ENCODE results near the gene FBLIM1.

The FBLIM1 gene

DNA sequence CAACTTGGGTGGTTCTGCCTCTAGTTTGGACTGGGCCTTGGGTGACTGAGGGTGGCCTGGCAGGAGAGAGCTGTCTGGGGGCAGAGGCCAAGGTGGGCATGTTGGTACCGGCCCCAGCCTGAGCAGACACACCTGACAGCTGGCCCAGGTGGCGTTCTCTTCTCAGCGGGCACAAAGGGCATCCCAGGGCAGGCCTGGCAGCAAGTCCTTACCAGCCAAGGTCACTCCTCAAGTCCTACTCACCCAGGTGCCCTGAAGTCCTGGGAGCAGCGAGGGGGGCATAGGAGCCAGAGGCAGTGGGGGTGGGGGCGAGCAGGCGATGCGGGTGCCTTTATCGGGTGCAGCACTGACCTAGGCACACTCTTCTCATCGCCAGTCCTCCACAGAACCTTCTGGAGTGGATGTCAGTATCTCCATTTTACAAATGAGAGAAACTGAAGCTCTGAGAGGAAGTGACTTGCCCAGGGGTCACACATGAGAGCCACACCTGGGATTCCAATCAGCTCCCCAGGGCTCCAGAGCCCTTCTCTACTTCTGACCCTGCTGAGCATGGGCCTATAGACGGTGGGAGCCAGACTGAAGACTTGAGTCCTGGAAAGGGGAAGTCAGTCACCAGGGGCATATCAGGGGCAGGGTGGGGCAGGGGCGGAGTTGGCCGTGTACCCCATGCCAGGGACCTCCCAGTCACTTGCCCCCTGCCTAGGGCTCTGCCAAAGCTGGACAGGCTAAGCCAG, 23.1 kb upstream of the FBLIM1 start:
- no peaks in the 10 kb centered on the region for H3K27me3 ChIP-seq (replicated peaks in 2 of 5; ENCODE audit: control insufficient read depth in 4 of 5, insufficient read depth in 5 of 5, low read length in 4 of 5)
- H3K4me3 ChIP-seq (ENCODE audit: control insufficient read depth in 1 of 7, extremely low read depth in 1 of 7, insufficient read depth in 4 of 7, low read depth in 2 of 7, low read length in 6 of 7): no peak overlapping the region
- POLR2A ChIA-PET: no interaction called here
- H3K27ac ChIP-seq (ENCODE audit: insufficient read depth in 1 of 2, low read depth in 1 of 2, low read length in 2 of 2, poor library complexity in 1 of 2, severe bottlenecking in 2 of 2): no peak overlapping the region
- H3K9me3 ChIP-seq (ENCODE audit: control extremely low read depth in 1 of 5, control insufficient read depth in 4 of 5, insufficient read depth in 2 of 5, low read depth in 1 of 5, low read length in 4 of 5): no peaks in the 10 kb centered on the region
- CTCF ChIA-PET: no interaction called here
- 59% methylated on average over 7 of the region's 12 CpGs for WGBS (ENCODE audit: insufficient coverage)
- DNase-seq: peak; percentile 18 to 63 (median 52)
- peaks cover 0 to 3% (median 0%) of the 10 kb centered on the region in 4 experiments for H3K4me1 ChIP-seq (ENCODE audit: control extremely low read depth in 1 of 4, control insufficient read depth in 4 of 4, insufficient read depth in 4 of 4, low read length in 3 of 4)
- H3K36me3 ChIP-seq (ENCODE audit: control insufficient read depth in 4 of 4, insufficient read depth in 4 of 4, low read length in 3 of 4): peaks cover under 1 to 47% (median 30%) of the 10 kb centered on the region in 4 experiments

GRCh38 chr1:15736038-15736891, 22.3 kb upstream of the FBLIM1 start, which contains the start of gene SLC25A34:
Gene SLC25A34 (plus strand): TSS chr1:15736258. CDS start chr1:15736486, 228 bp downstream.
- CTCF ChIA-PET: interaction anchor here (6.9 kb wide), 1 partner anchor 142 kb away, joined by 69 read pairs; no protein-coding TSS in a partner anchor
- Histone ChIP-seq H3K27me3 (replicated peaks in 2 of 5; ENCODE audit: control insufficient read depth in 4 of 5, insufficient read depth in 5 of 5, low read length in 4 of 5) (no peaks in the 10 kb centered on the region), H3K4me3 (ENCODE audit: control insufficient read depth in 1 of 7, extremely low read depth in 1 of 7, insufficient read depth in 4 of 7, low read depth in 2 of 7, low read length in 6 of 7) (no peak within 1 kb of the TSS), H3K36me3 (ENCODE audit: control insufficient read depth in 4 of 4, insufficient read depth in 4 of 4, low read length in 3 of 4) (peaks cover 0 to 39% (median 22%) of the 10 kb centered on the region in 4 experiments), H3K27ac (ENCODE audit: insufficient read depth in 1 of 2, low read depth in 1 of 2, low read length in 2 of 2, poor library complexity in 1 of 2, severe bottlenecking in 2 of 2) (no peak within 1 kb of the TSS), H3K4me1 (ENCODE audit: control extremely low read depth in 1 of 4, control insufficient read depth in 4 of 4, insufficient read depth in 4 of 4, low read length in 3 of 4) (peaks cover 0 to 3% (median 0%) of the 10 kb centered on the region in 4 experiments), H3K9me3 (ENCODE audit: control extremely low read depth in 1 of 5, control insufficient read depth in 4 of 5, insufficient read depth in 2 of 5, low read depth in 1 of 5, low read length in 4 of 5) (no peaks in the 10 kb centered on the region)
- POLR2A ChIA-PET: interaction anchor here (0.7 kb wide), 1 partner anchor 180 kb away, joined by 3 read pairs; no protein-coding TSS in a partner anchor
- 98% methylated on average over 26 of the region's 35 CpGs for WGBS (ENCODE audit: insufficient coverage)
- no peak for DNase-seq

GRCh38 chr1:15736892-15737261, 21.7 kb upstream of the FBLIM1 start:
- DNase-seq: no peak
- H3K4me3 ChIP-seq (ENCODE audit: control insufficient read depth in 1 of 7, extremely low read depth in 1 of 7, insufficient read depth in 4 of 7, low read depth in 2 of 7, low read length in 6 of 7): no peak overlapping the region
- no peaks in the 10 kb centered on the region for H3K9me3 ChIP-seq (ENCODE audit: control extremely low read depth in 1 of 5, control insufficient read depth in 4 of 5, insufficient read depth in 2 of 5, low read depth in 1 of 5, low read length in 4 of 5)
- H3K27me3 ChIP-seq (replicated peaks in 2 of 5; ENCODE audit: control insufficient read depth in 4 of 5, insufficient read depth in 5 of 5, low read length in 4 of 5): no peaks in the 10 kb centered on the region
- WGBS (ENCODE audit: insufficient coverage): 80% methylated on average over 5 of the region's 6 CpGs
- CTCF ChIA-PET: interaction anchor here (6.9 kb wide), 1 partner anchor 142 kb away, joined by 69 read pairs; no protein-coding TSS in a partner anchor
- H3K4me1 ChIP-seq (ENCODE audit: control extremely low read depth in 1 of 4, control insufficient read depth in 4 of 4, insufficient read depth in 4 of 4, low read length in 3 of 4): peaks cover 0 to 3% (median 1%) of the 10 kb centered on the region in 4 experiments
- no peak overlapping the region for H3K27ac ChIP-seq (ENCODE audit: insufficient read depth in 1 of 2, low read depth in 1 of 2, low read length in 2 of 2, poor library complexity in 1 of 2, severe bottlenecking in 2 of 2)
- POLR2A ChIA-PET: interaction anchor here (0.7 kb wide), 2 partner anchors 97 to 180 kb away, joined by 3 read pairs; no protein-coding TSS in a partner anchor
- peaks cover 0 to 33% (median 17%) of the 10 kb centered on the region in 4 experiments for H3K36me3 ChIP-seq (ENCODE audit: control insufficient read depth in 4 of 4, insufficient read depth in 4 of 4, low read length in 3 of 4)

- Histone ChIP-seq H3K9me3 (ENCODE audit: control extremely low read depth in 1 of 5, control insufficient read depth in 4 of 5, insufficient read depth in 2 of 5, low read depth in 1 of 5, low read length in 4 of 5) (no peaks in the 10 kb centered on the region), H3K36me3 (ENCODE audit: control insufficient read depth in 4 of 4, insufficient read depth in 4 of 4, low read length in 3 of 4) (peaks cover 0 to 25% (median 13%) of the 10 kb centered on the region in 4 experiments), H3K27me3 (replicated peaks in 2 of 5; ENCODE audit: control insufficient read depth in 4 of 5, insufficient read depth in 5 of 5, low read length in 4 of 5) (no peaks in the 10 kb centered on the region), H3K4me3 (ENCODE audit: control insufficient read depth in 1 of 7, extremely low read depth in 1 of 7, insufficient read depth in 4 of 7, low read depth in 2 of 7, low read length in 6 of 7) (no peak overlapping the region), H3K27ac (ENCODE audit: insufficient read depth in 1 of 2, low read depth in 1 of 2, low read length in 2 of 2, poor library complexity in 1 of 2, severe bottlenecking in 2 of 2) (no peak overlapping the region), H3K4me1 (ENCODE audit: control extremely low read depth in 1 of 4, control insufficient read depth in 4 of 4, insufficient read depth in 4 of 4, low read length in 3 of 4) (peaks cover 0 to 3% (median 1%) of the 10 kb centered on the region in 4 experiments)
- ChIA-PET POLR2A (interaction anchor here (0.6 to 0.7 kb wide), 3 partner anchors 45 to 119 kb away, joined by 3 to 4 read pairs (median 3); no protein-coding TSS in a partner anchor), CTCF (interaction anchor here (0.7 to 6.9 kb wide), 4 partner anchors 10 to 143 kb away, joined by 3 to 69 read pairs (median 4); no protein-coding TSS in a partner anchor)
- no peak for DNase-seq
- WGBS (ENCODE audit: insufficient coverage): 93% methylated on average over 19 of the region's 20 CpGs
Observed at GRCh38 chr1:15737324-15738319, 21.0 kb upstream of the FBLIM1 start.

DNA sequence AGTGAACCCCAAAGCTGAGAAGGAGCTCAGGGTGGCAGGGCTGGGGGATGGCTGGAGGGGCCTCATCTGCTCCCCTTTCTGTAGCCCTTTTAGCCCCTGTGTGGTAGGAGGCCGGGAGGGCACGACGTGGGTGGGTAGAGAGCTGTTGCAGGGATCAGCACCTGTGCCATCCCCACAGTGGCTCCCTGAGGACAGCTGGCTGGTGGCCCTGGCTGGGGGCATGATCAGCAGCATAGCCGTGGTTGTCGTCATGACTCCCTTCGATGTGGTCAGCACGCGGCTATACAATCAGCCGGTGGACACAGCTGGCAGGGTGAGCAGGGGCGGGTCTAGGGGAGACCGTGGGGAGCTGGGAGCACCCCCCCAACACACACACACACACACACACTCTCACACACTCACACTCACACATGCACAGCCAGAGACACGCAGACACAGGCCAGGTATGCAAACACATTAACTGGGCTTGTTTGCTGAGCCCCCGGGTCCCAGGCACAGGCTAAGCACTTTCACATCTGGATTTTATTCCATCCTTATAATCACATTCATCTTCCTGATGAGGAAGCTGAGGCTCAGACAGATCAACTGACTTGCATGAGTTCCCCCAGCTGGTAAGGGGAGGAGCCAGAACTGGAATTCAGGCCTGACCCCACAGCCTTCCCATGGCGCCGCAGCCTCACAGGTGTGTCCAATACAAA, 20.0 kb upstream of the FBLIM1 start:
- Histone ChIP-seq H3K4me3 (ENCODE audit: control insufficient read depth in 1 of 7, extremely low read depth in 1 of 7, insufficient read depth in 4 of 7, low read depth in 2 of 7, low read length in 6 of 7) (no peak overlapping the region), H3K9me3 (ENCODE audit: control extremely low read depth in 1 of 5, control insufficient read depth in 4 of 5, insufficient read depth in 2 of 5, low read depth in 1 of 5, low read length in 4 of 5) (no peaks in the 10 kb centered on the region), H3K36me3 (ENCODE audit: control insufficient read depth in 4 of 4, insufficient read depth in 4 of 4, low read length in 3 of 4) (peaks cover 0 to 16% (median 6%) of the 10 kb centered on the region in 4 experiments), H3K27ac (ENCODE audit: insufficient read depth in 1 of 2, low read depth in 1 of 2, low read length in 2 of 2, poor library complexity in 1 of 2, severe bottlenecking in 2 of 2) (no peak overlapping the region), H3K27me3 (replicated peaks in 2 of 5; ENCODE audit: control insufficient read depth in 4 of 5, insufficient read depth in 5 of 5, low read length in 4 of 5) (no peaks in the 10 kb centered on the region), H3K4me1 (ENCODE audit: control extremely low read depth in 1 of 4, control insufficient read depth in 4 of 4, insufficient read depth in 4 of 4, low read length in 3 of 4) (peaks cover 0 to 3% (median 1%) of the 10 kb centered on the region in 4 experiments)
- POLR2A ChIA-PET: interaction anchor here (0.5 kb wide), 1 partner anchor 144 kb away, joined by 3 read pairs; no protein-coding TSS in a partner anchor
- no peak for DNase-seq
- CTCF ChIA-PET: interaction anchor here (0.7 to 6.9 kb wide), 7 partner anchors 9 to 144 kb away, joined by 3 to 69 read pairs (median 3); no protein-coding TSS in a partner anchor
- WGBS (ENCODE audit: insufficient coverage): 95% methylated on average over 10 of the region's 15 CpGs
